Sigmoid colon (tissue), 7 donors: ENCODE data around the gene GNAT1. TPM values are rescaled to one million over a fixed set of nuclear protein-coding genes. Genes with fewer than 3 reads are reported as not detected.
A peak's percentile ranks its signal among the peaks of the same experiment; 100 is the strongest.
"Not testable (repeated sequence)": the region's sequence is repeated elsewhere in the genome, so short reads cannot be mapped to it uniquely, and the experiment has no call there.

Source experiments
- DNase-seq: peaks from one replicate; pipeline ENCODE4 v3.0.0-alpha.2; 2019
- H3K27ac ChIP-seq, 4 donors: fragments of 200-600 bp; sonication (generic); one replicate each; pipeline ENCODE4 v1.5.1; 2016 to 2019; ENCODE audit warnings: mild to moderate bottlenecking in 1 of 4
- H3K27me3 ChIP-seq, 3 donors: fragments of 200-600 bp; sonication (generic); one replicate each; pipeline ENCODE4 v1.5.1; 2019; ENCODE audit warnings: mild to moderate bottlenecking in 1 of 3
- H3K36me3 ChIP-seq, 4 donors: fragments of 200-600 bp; sonication (generic); one replicate each; pipeline ENCODE4 v1.5.1; 2016 to 2019
- H3K4me1 ChIP-seq, 4 donors: fragments of 200-600 bp; sonication (generic); one replicate each; pipeline ENCODE4 v1.5.1; 2017 to 2019
- H3K4me3 ChIP-seq, 4 donors: fragments of 200-600 bp; sonication (generic); one replicate each; pipeline ENCODE4 v1.5.1; 2017 to 2019; ENCODE audit warnings: mild to moderate bottlenecking in 2 of 4, moderate library complexity in 1 of 4
- H3K9me3 ChIP-seq, 4 donors: fragments of 200-600 bp in 3 of 4; sonication (generic) in 3 of 4; one replicate each; pipeline versions ENCODE4 v1.5.1 to v1.6.1; 2013 to 2019
- CTCF ChIP-seq, 4 experiments: fragments of 450-650 bp in 3 of 4; fragments of 200-600 bp in 1 of 4; IDR thresholded peaks; one replicate each; pipeline ENCODE4 v1.5.1; 2016 to 2019; ENCODE audit warnings: antibody characterized with exemption in 4 of 4, mild to moderate bottlenecking in 3 of 4, moderate library complexity in 2 of 4
- EP300 ChIP-seq, 4 donors: sonication (generic); formaldehyde crosslinking; IDR thresholded peaks; one replicate each; pipeline ENCODE4 v1.6.1; 2017; ENCODE audit warnings: antibody characterized with exemption in 4 of 4
- POLR2A ChIP-seq, 2 donors: fragments of 450-650 bp; IDR thresholded peaks; one replicate each; pipeline ENCODE4 v1.6.1; 2016; ENCODE audit warnings: antibody characterized with exemption in 2 of 2, mild to moderate bottlenecking in 2 of 2, moderate library complexity in 2 of 2
- POLR2AphosphoS5 ChIP-seq, 4 donors: sonication (generic); formaldehyde crosslinking; IDR thresholded peaks; one replicate each; pipeline ENCODE4 v1.6.1; 2017; ENCODE audit warnings: antibody characterized with exemption in 4 of 4
- WGBS, 2 donors: extraction: QIAGEN DNeasy Blood & Tissue Kit; methylation state at CpG; one replicate each; pipeline ENCODE4 v1.1.7; 2013; 5-methylcytosine and 5-hydroxymethylcytosine counted together
- intact Hi-C: fragments of 100-400 bp; cut with DNase I; formaldehyde crosslinking; loops from one replicate; pipeline ENCODE4 v1.15.1; 2023
- polyA plus RNA-seq, 3 donors: library from polyadenylated mRNA; stranded (reverse); fragments of 200-250 nt; gene quantifications; one replicate each; pipeline ENCODE4 v1.2.3, GENCODE V29; 2013
- total RNA-seq, 4 donors: library from RNA; depleted of rRNA; stranded (reverse); fragments of >200 nt; gene quantifications; one replicate each; pipeline ENCODE4 v1.1.0, GENCODE V29; 2016
- donor health status: healthy with polysubstance abuse.
- donor health status: Bipolar disorder and iron deficiency.
- donor health status: healthy.

Gene GNAT1
- total and polyA plus RNA-seq, 7 donors = 0.06 TPM; not detected in 6

- intact Hi-C loops = no loop called here
- Histone ChIP-seq H3K27ac (no peak overlapping the region), H3K27me3 (peaks cover 0 to 2% (median 0%) of the 10 kb centered on the region in 3 donors), H3K36me3 (no peaks in the 10 kb centered on the region), H3K4me1 (peaks cover 0 to 11% (median 7%) of the 10 kb centered on the region in 4 donors), H3K9me3 (no peaks in the 10 kb centered on the region), H3K4me3 (no peak overlapping the region)
- DNase-seq = no peak
- 66 to 77% methylated on average over 12 of the region's 12 CpGs for WGBS, 2 donors
- no peak for TF ChIP-seq EP300 (IDR thresholded peaks at IDR 0.05)
- TF ChIP-seq CTCF (IDR thresholded peaks at IDR 0.05) = no peak
- no peak for TF ChIP-seq POLR2A (IDR thresholded peaks at IDR 0.05)
- no peak for TF ChIP-seq POLR2AphosphoS5 (IDR thresholded peaks at IDR 0.05)
These were observed 30.2 kb downstream of the GNAT1 start for GRCh38 chr3:50221411-50222168.

GRCh38 chr3:50222169-50222528 lies 30.7 kb downstream of the GNAT1 start:
- peaks cover 0 to 2% (median 0%) of the 10 kb centered on the region in 3 donors for H3K27me3 ChIP-seq
- 89 to 91% methylated on average over 1 of the region's 1 CpG for WGBS, 2 donors

GRCh38 chr3:50224639-50225038 lies 33.2 kb downstream of the GNAT1 start:
- H3K4me3 ChIP-seq = no peak overlapping the region
- no peaks in the 10 kb centered on the region for H3K36me3 ChIP-seq
- H3K27me3 ChIP-seq = peaks cover 0 to 2% (median 0%) of the 10 kb centered on the region in 3 donors
- TF ChIP-seq CTCF (IDR thresholded peaks at IDR 0.05) (no peak), POLR2AphosphoS5 (IDR thresholded peaks at IDR 0.05) (no peak), POLR2A (IDR thresholded peaks at IDR 0.05) (no peak), EP300 (IDR thresholded peaks at IDR 0.05) (no peak)
- WGBS, 2 donors = 50 to 78% methylated on average over 5 of the region's 5 CpGs
- no peaks in the 10 kb centered on the region for H3K9me3 ChIP-seq
- intact Hi-C loops = no loop called here
- DNase-seq = no peak
- H3K4me1 ChIP-seq = peaks cover 0 to 28% (median 22%) of the 10 kb centered on the region in 4 donors
- no peak overlapping the region for H3K27ac ChIP-seq

More at GRCh38 chr3:50222169-50222528, 30.7 kb downstream of the GNAT1 start:
- H3K36me3 ChIP-seq = no peaks in the 10 kb centered on the region
- no peak for TF ChIP-seq POLR2AphosphoS5 (IDR thresholded peaks at IDR 0.05)
- H3K27ac ChIP-seq = no peak overlapping the region
- DNase-seq = no peak
- no peak overlapping the region for H3K4me3 ChIP-seq
- no peaks in the 10 kb centered on the region for H3K9me3 ChIP-seq
- intact Hi-C loops = no loop called here
- peaks cover 0 to 16% (median 13%) of the 10 kb centered on the region in 4 donors for H3K4me1 ChIP-seq

- intact Hi-C loops = loop anchor here (1.0 to 2.0 kb wide), 4 partner anchors 19 to 106 kb away; no protein-coding TSS in a partner anchor
- peak; percentile 81 for DNase-seq
- peaks cover 0 to 28% (median 22%) of the 10 kb centered on the region in 4 donors for H3K4me1 ChIP-seq
- no peaks in the 10 kb centered on the region for H3K36me3 ChIP-seq
- H3K27ac ChIP-seq = peak overlapping the region; percentile 70 to 77 (median 76)
- WGBS, 2 donors = 1% methylated on average over 40 of the region's 40 CpGs
- H3K4me3 ChIP-seq = peak overlapping the region; percentile 55 to 73 (median 62)
- no peaks in the 10 kb centered on the region for H3K9me3 ChIP-seq
- TF ChIP-seq EP300 (IDR thresholded peaks at IDR 0.05) (no peak), POLR2AphosphoS5 (IDR thresholded peaks at IDR 0.05) (no peak), CTCF (IDR thresholded peaks at IDR 0.05) (no peak), POLR2A (IDR thresholded peaks at IDR 0.05) (no peak)
- no peaks in the 10 kb centered on the region for H3K27me3 ChIP-seq
These were observed 35.5 kb downstream of the GNAT1 start for GRCh38 chr3:50226888-50227389.

GRCh38 chr3:50227390-50228183 lies 36.2 kb downstream of the GNAT1 start:
- DNase-seq = peak; percentile 95

GRCh38 chr3:50228184-50228763 lies 36.9 kb downstream of the GNAT1 start:
- H3K27me3 ChIP-seq, DNase-seq, H3K36me3 ChIP-seq, intact Hi-C loops, H3K9me3 ChIP-seq: not testable (repeated sequence)
- Histone ChIP-seq H3K4me3 (peak overlapping the region in 3 of 4 donors; percentile 55 to 73 (median 65)), H3K27ac (peak overlapping the region in 3 of 4 donors; percentile 75 to 77 (median 76)), H3K4me1 (peaks cover 0 to 28% (median 22%) of the 10 kb centered on the region in 4 donors)
- WGBS, 2 donors = 29 to 51% methylated on average over 15 of the region's 15 CpGs

More at GRCh38 chr3:50227390-50228183, 36.2 kb downstream of the GNAT1 start:
- Histone ChIP-seq H3K4me3 (peak overlapping the region; percentile 55 to 73 (median 62)), H3K9me3 (no peaks in the 10 kb centered on the region), H3K27ac (peak overlapping the region; percentile 70 to 77 (median 76)), H3K4me1 (peaks cover 0 to 28% (median 22%) of the 10 kb centered on the region in 4 donors), H3K27me3 (no peaks in the 10 kb centered on the region), H3K36me3 (no peaks in the 10 kb centered on the region)
- intact Hi-C loops = loop anchor here (1.0 to 2.0 kb wide), 3 partner anchors 19 to 107 kb away; no protein-coding TSS in a partner anchor
- WGBS, 2 donors = 1% methylated on average over 51 of the region's 51 CpGs
- TF ChIP-seq POLR2A (IDR thresholded peaks at IDR 0.05) (peak; percentile 8 to 41), EP300 (IDR thresholded peaks at IDR 0.05) (no peak), CTCF (IDR thresholded peaks at IDR 0.05) (peak in 3 of 4 experiments; percentile 48 to 97 (median 60)), POLR2AphosphoS5 (IDR thresholded peaks at IDR 0.05) (peak in 3 of 4 donors; percentile 42 to 78 (median 69))
